Esophagus muscularis mucosa (tissue), 4 donors: ENCODE data around the gene EML6.

ENCODE experiments used
- CTCF ChIP-seq, 3 experiments: fragments of 200-600 bp in 2 of 3; fragments of 450-650 bp in 1 of 3; sonication (generic) in 2 of 3; IDR thresholded peaks; one replicate each; pipeline ENCODE4 v1.5.1; 2017 to 2019; ENCODE audit warnings: antibody characterized with exemption in 3 of 3, mild to moderate bottlenecking in 2 of 3, moderate library complexity in 1 of 3
- EP300 ChIP-seq: sonication (generic); formaldehyde crosslinking; IDR thresholded peaks from one replicate; pipeline ENCODE4 v1.6.1; 2017; ENCODE audit warnings: antibody characterized with exemption
- POLR2A ChIP-seq: fragments of 450-650 bp; IDR thresholded peaks from one replicate; pipeline ENCODE4 v1.6.1; 2017; ENCODE audit warnings: antibody characterized with exemption, moderate library complexity, mild to moderate bottlenecking, low read depth
- POLR2AphosphoS5 ChIP-seq, 2 donors: sonication (generic); formaldehyde crosslinking; IDR thresholded peaks; one replicate each; pipeline ENCODE4 v1.6.1; 2017; ENCODE audit warnings: antibody characterized with exemption in 2 of 2

- TF ChIP-seq CTCF (IDR thresholded peaks at IDR 0.05) (no peak), POLR2A (no peak), POLR2AphosphoS5 (IDR thresholded peaks at IDR 0.05) (no peak), EP300 (no peak)
Measured at GRCh38 chr2:54887850-54888545, 164.5 kb downstream of the EML6 start.
